SU-DHL-6 (cell line): ENCODE results near the gene UBE3C.
"Not testable (repeated sequence)": the region's sequence is repeated elsewhere in the genome, so short reads cannot be mapped to it uniquely, and the experiment has no call there.

Experiments used
- H2AFZ ChIP-seq: fragments of 200-600 bp; sonication (generic); 2 replicates; pipeline ENCODE4 v1.6.1; 2014; ENCODE audit warnings: low read depth, mild to moderate bottlenecking, moderate library complexity, mixed read lengths, antibody characterized with exemption, low read length; ENCODE audit not compliant: severe bottlenecking
- H3F3A ChIP-seq: fragments of 200-600 bp; shearing (Covaris generic); 2 replicates; pipeline ENCODE4 v1.6.0; 2016; ENCODE audit warnings: antibody characterized with exemption, mild to moderate bottlenecking; ENCODE audit not compliant: insufficient read depth
- H3K27ac ChIP-seq: fragments of 200-600 bp; sonication (generic); 2 replicates; pipeline ENCODE4 v1.5.1; 2016; ENCODE audit warnings: low read depth, mild to moderate bottlenecking, low read length, moderate library complexity, mixed read lengths
- H3K27me3 ChIP-seq: fragments of 200-600 bp; sonication (generic), shearing (Covaris generic); 2 replicates; pipeline ENCODE4 v1.6.0; 2014; ENCODE audit warnings: mild to moderate bottlenecking, low read length
- H3K36me3 ChIP-seq: fragments of 200-600 bp; sonication (generic); 2 replicates; pipeline ENCODE4 v1.6.1; 2014; ENCODE audit warnings: mild to moderate bottlenecking, low read length, mixed read lengths
- H3K4me2 ChIP-seq: fragments of 300-600, 200-600 bp; shearing (Covaris generic), sonication (generic); 2 replicates; pipeline ENCODE4 v1.6.0; 2014; ENCODE audit warnings: low read length, low read depth, mild to moderate bottlenecking; ENCODE audit not compliant: poor library complexity, severe bottlenecking
- H3K4me3 ChIP-seq: fragments of 200-600 bp; sonication (generic); 2 replicates; pipeline ENCODE4 v1.5.1; 2014; ENCODE audit warnings: antibody characterized with exemption, low read length, mild to moderate bottlenecking, mixed read lengths; ENCODE audit not compliant: insufficient read depth, poor library complexity, severe bottlenecking
- H3K79me2 ChIP-seq: fragments of 200-600 bp; sonication (generic); 2 replicates; pipeline ENCODE4 v1.6.1; 2014; ENCODE audit warnings: mild to moderate bottlenecking, low read length, moderate library complexity; ENCODE audit not compliant: insufficient read depth
- H3K9ac ChIP-seq: fragments of 200-600 bp; sonication (generic); 2 replicates; pipeline ENCODE4 v1.7.0; 2014; ENCODE audit warnings: mild to moderate bottlenecking, low read length
- H3K9me2 ChIP-seq: fragments of 200-600 bp; sonication (generic); replicated peaks from 2 replicates; pipeline ENCODE4 v1.6.1; 2014; ENCODE audit warnings: low read length; ENCODE audit not compliant: insufficient read depth
- H3K9me3 ChIP-seq: fragments of 200-600 bp; sonication (generic); 2 replicates; pipeline ENCODE4 v1.6.1; 2014; ENCODE audit warnings: low read length, mixed read lengths; ENCODE audit not compliant: insufficient read depth
- H4K20me1 ChIP-seq: fragments of 200-600 bp; sonication (generic); 2 replicates; pipeline ENCODE4 v1.6.1; 2014; ENCODE audit warnings: low read depth, mild to moderate bottlenecking, antibody characterized with exemption, low read length, moderate library complexity, mixed read lengths
- EZH2phosphoT487 ChIP-seq: fragments of 200-600 bp; sonication (generic), shearing (Covaris generic); conservative IDR thresholded peaks from 2 replicates; pipeline ENCODE4 v1.6.1; 2018; ENCODE audit warnings: mild to moderate bottlenecking, antibody characterized with exemption, low read length, moderate library complexity, mixed read lengths
- TF ChIP-seq, protein P1 (sequence below): fragments of 200-600 bp; sonication (generic); IDR thresholded peaks from one replicate; pipeline ENCODE4 v1.5.1; 2017; ENCODE audit warnings: antibody characterized with exemption, mild to moderate bottlenecking, low read length, moderate library complexity; ENCODE audit not compliant: insufficient read depth, poor library complexity, severe bottlenecking

Gene UBE3C

GRCh38 chr7:157253850-157254249 lies 115.1 kb downstream of the UBE3C start:
- Histone ChIP-seq H3F3A (no peaks in the 10 kb centered on the region), H3K27ac (no peak overlapping the region), H3K27me3 (no peaks in the 10 kb centered on the region), H3K9me2 (no peaks in the 10 kb centered on the region), H3K9ac (no peak overlapping the region), H3K79me2 (no peaks in the 10 kb centered on the region), H4K20me1 (no peaks in the 10 kb centered on the region), H2AFZ (no peak overlapping the region), H3K36me3 (peaks cover 13% of the 10 kb centered on the region; the same call in 1 of the 2 replicates), H3K4me2 (no peak overlapping the region), H3K9me3 (no peaks in the 10 kb centered on the region), H3K4me3 (no peak overlapping the region)
- TF ChIP-seq, protein P1, sequence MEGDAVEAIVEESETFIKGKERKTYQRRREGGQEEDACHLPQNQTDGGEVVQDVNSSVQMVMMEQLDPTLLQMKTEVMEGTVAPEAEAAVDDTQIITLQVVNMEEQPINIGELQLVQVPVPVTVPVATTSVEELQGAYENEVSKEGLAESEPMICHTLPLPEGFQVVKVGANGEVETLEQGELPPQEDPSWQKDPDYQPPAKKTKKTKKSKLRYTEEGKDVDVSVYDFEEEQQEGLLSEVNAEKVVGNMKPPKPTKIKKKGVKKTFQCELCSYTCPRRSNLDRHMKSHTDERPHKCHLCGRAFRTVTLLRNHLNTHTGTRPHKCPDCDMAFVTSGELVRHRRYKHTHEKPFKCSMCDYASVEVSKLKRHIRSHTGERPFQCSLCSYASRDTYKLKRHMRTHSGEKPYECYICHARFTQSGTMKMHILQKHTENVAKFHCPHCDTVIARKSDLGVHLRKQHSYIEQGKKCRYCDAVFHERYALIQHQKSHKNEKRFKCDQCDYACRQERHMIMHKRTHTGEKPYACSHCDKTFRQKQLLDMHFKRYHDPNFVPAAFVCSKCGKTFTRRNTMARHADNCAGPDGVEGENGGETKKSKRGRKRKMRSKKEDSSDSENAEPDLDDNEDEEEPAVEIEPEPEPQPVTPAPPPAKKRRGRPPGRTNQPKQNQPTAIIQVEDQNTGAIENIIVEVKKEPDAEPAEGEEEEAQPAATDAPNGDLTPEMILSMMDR = no peak
- no peak for TF ChIP-seq EZH2phosphoT487

- H3F3A ChIP-seq, H3K79me2 ChIP-seq, H3K4me2 ChIP-seq, H2AFZ ChIP-seq, H3K9me3 ChIP-seq, H3K4me3 ChIP-seq, H3K9me2 ChIP-seq, H3K9ac ChIP-seq, H4K20me1 ChIP-seq, H3K27me3 ChIP-seq, H3K27ac ChIP-seq: not testable (repeated sequence)
- peaks cover 13% of the 10 kb centered on the region; the same call in 1 of the 2 replicates for H3K36me3 ChIP-seq
Observed at GRCh38 chr7:157254781-157255180, 116.1 kb downstream of the UBE3C start.

- H3K79me2 ChIP-seq = no peaks in the 10 kb centered on the region
- H3K4me3 ChIP-seq = no peak overlapping the region
- no peaks in the 10 kb centered on the region for H3K27me3 ChIP-seq
- no peaks in the 10 kb centered on the region for H4K20me1 ChIP-seq
- no peaks in the 10 kb centered on the region for H3K9me3 ChIP-seq
- no peak overlapping the region for H2AFZ ChIP-seq
- H3K4me2 ChIP-seq = no peak overlapping the region
- no peaks in the 10 kb centered on the region for H3K9me2 ChIP-seq
- no peak overlapping the region for H3K27ac ChIP-seq
- H3K36me3 ChIP-seq = peaks cover 13% of the 10 kb centered on the region; the same call in 1 of the 2 replicates
- no peaks in the 10 kb centered on the region for H3F3A ChIP-seq
- TF ChIP-seq, protein P1 = no peak
- no peak for TF ChIP-seq EZH2phosphoT487
- no peak overlapping the region for H3K9ac ChIP-seq
Observed at GRCh38 chr7:157255201-157255606, 116.5 kb downstream of the UBE3C start.

DNA sequence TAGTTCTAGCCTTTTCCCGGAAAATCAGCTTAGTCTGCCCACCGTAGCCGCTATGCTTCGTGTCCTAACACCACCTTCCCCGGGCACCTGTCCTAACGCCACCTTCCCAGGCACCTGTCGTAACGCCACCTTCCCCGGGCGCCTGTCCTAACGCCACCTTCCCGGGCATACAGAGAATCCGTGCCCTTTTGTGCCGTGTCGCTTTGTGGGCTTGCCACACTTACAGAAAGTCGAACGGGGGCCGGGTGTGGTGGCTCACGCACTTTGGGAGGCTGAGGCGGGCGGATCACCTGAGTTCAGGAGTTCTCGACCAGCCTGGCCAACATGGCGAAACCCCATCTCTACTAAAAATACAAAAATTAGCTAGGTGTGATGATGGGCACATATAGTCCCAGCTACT lies 124.4 kb downstream of the UBE3C start:
- H3F3A ChIP-seq = peaks cover 4% of the 10 kb centered on the region; the same call in 1 of the 2 replicates
- no peaks in the 10 kb centered on the region for H3K27me3 ChIP-seq
- no peaks in the 10 kb centered on the region for H3K9me2 ChIP-seq
- H3K9ac ChIP-seq = no peak overlapping the region
- no peaks in the 10 kb centered on the region for H3K9me3 ChIP-seq
- H3K4me2 ChIP-seq = no peak overlapping the region
- H3K79me2 ChIP-seq = no peaks in the 10 kb centered on the region
- H2AFZ ChIP-seq = no peak overlapping the region
- no peak overlapping the region for H3K27ac ChIP-seq
- H3K36me3 ChIP-seq = 0 out of 2 replicates have a peak, but pooled peaks cover 7% of the 10 kb centered on the region
- TF ChIP-seq EZH2phosphoT487 = no peak
- TF ChIP-seq, protein P1 = no peak
- no peaks in the 10 kb centered on the region for H4K20me1 ChIP-seq
- H3K4me3 ChIP-seq = no peak overlapping the region
